Measurements from ENCODE around the gene SPAG16.

Gene SPAG16

GRCh38 chr2:213285404-213285803 lies 1.1 kb downstream of the SPAG16 start:
- Histone ChIP-seq H2BK15ac (ENCODE audit: low read depth, poor library complexity, severe bottlenecking) (no peak overlapping the region), H3K4me2 (ENCODE audit: low read length, poor library complexity, severe bottlenecking) (no peak overlapping the region), H2BK5ac (ENCODE audit: low read depth, low read length, poor library complexity, severe bottlenecking) (no peak overlapping the region), H2AFZ (ENCODE audit: low read depth, low read length) (no peak overlapping the region), H3K27ac (ENCODE audit: low read length, poor library complexity, severe bottlenecking) (no peak overlapping the region), H4K91ac (ENCODE audit: low read length) (no peak overlapping the region), H3K4me3 (ENCODE audit: insufficient read depth in 1 of 2, low read depth in 1 of 2, low read length in 2 of 2) (peak overlapping the region in 1 of 2 experiments; percentile 93), H2BK12ac (ENCODE audit: low read length in 2 of 2) (no peak overlapping the region), H3K23ac (ENCODE audit: low read length in 2 of 2) (no peak overlapping the region), H3K4ac (ENCODE audit: low read depth in 1 of 2, low read length in 2 of 2) (no peak overlapping the region), H3K9ac (ENCODE audit: low read length) (peak overlapping the region; percentile 91), H3K79me1 (replicated peaks; ENCODE audit: low read length, poor library complexity, severe bottlenecking) (peaks cover 10% of the 10 kb centered on the region), H3K18ac (ENCODE audit: low read depth in 1 of 2, low read length in 2 of 2) (no peak overlapping the region), H2BK120ac (ENCODE audit: low read depth, low read length) (no peak overlapping the region), H3K36me3 (ENCODE audit: control insufficient read depth in 1 of 2, insufficient read depth in 2 of 2, low read depth in 1 of 2, low read length in 2 of 2) (peaks cover 0 to 11% of the 10 kb centered on the region in 2 experiments), H3K27me3 (ENCODE audit: control insufficient read depth in 1 of 2, insufficient read depth in 1 of 2, low read length in 2 of 2) (no peaks in the 10 kb centered on the region), H3K4me1 (ENCODE audit: control insufficient read depth, insufficient read depth, low read depth, low read length) (no peaks in the 10 kb centered on the region), H3K9me3 (ENCODE audit: control insufficient read depth, low read length) (no peaks in the 10 kb centered on the region), H2AK5ac (ENCODE audit: low read length, severe bottlenecking) (no peak overlapping the region), H3K14ac (ENCODE audit: low read length in 2 of 2) (no peak overlapping the region), H4K8ac (ENCODE audit: low read length) (no peak overlapping the region)
- DNase-seq = no peak
- 92% methylated on average over 3 of the region's 5 CpGs for WGBS

- WGBS = no CpG with 5 or more reads among the region's 1 CpG
- no peaks in the 10 kb centered on the region for H3K4me1 ChIP-seq (ENCODE audit: control insufficient read depth, insufficient read depth, low read depth, low read length)
- H3K36me3 ChIP-seq (ENCODE audit: control insufficient read depth in 1 of 2, insufficient read depth in 2 of 2, low read depth in 1 of 2, low read length in 2 of 2) = peaks cover 0 to 19% of the 10 kb centered on the region in 2 experiments
- no peak overlapping the region for H3K4me2 ChIP-seq (ENCODE audit: low read length, poor library complexity, severe bottlenecking)
- H2BK12ac ChIP-seq (ENCODE audit: low read length in 2 of 2) = no peak overlapping the region
- H2AFZ ChIP-seq (ENCODE audit: low read depth, low read length) = no peak overlapping the region
- no peaks in the 10 kb centered on the region for H3K9me3 ChIP-seq (ENCODE audit: control insufficient read depth, low read length)
- H4K91ac ChIP-seq (ENCODE audit: low read length) = no peak overlapping the region
- no peak overlapping the region for H2BK5ac ChIP-seq (ENCODE audit: low read depth, low read length, poor library complexity, severe bottlenecking)
- no peak overlapping the region for H3K27ac ChIP-seq (ENCODE audit: low read length, poor library complexity, severe bottlenecking)
- no peak overlapping the region for H3K4me3 ChIP-seq (ENCODE audit: insufficient read depth in 1 of 2, low read depth in 1 of 2, low read length in 2 of 2)
- no peak overlapping the region for H3K4ac ChIP-seq (ENCODE audit: low read depth in 1 of 2, low read length in 2 of 2)
- H4K8ac ChIP-seq (ENCODE audit: low read length) = no peak overlapping the region
- no peak overlapping the region for H2BK15ac ChIP-seq (ENCODE audit: low read depth, poor library complexity, severe bottlenecking)
- no peak overlapping the region for H3K14ac ChIP-seq (ENCODE audit: low read length in 2 of 2)
- H3K9ac ChIP-seq (ENCODE audit: low read length) = peak overlapping the region; percentile 91
- no peak overlapping the region for H2AK5ac ChIP-seq (ENCODE audit: low read length, severe bottlenecking)
- H3K79me1 ChIP-seq (replicated peaks; ENCODE audit: low read length, poor library complexity, severe bottlenecking) = peaks cover 10% of the 10 kb centered on the region
- H3K27me3 ChIP-seq (ENCODE audit: control insufficient read depth in 1 of 2, insufficient read depth in 1 of 2, low read length in 2 of 2) = no peaks in the 10 kb centered on the region
- no peak overlapping the region for H2BK120ac ChIP-seq (ENCODE audit: low read depth, low read length)
- DNase-seq = no peak
- H3K23ac ChIP-seq (ENCODE audit: low read length in 2 of 2) = no peak overlapping the region
- H3K18ac ChIP-seq (ENCODE audit: low read depth in 1 of 2, low read length in 2 of 2) = no peak overlapping the region
These were observed 1.9 kb downstream of the SPAG16 start for GRCh38 chr2:213286161-213286560.

- Histone ChIP-seq H3K9me3 (ENCODE audit: control insufficient read depth, low read length) (no peaks in the 10 kb centered on the region), H3K79me1 (replicated peaks; ENCODE audit: low read length, poor library complexity, severe bottlenecking) (peaks cover 10% of the 10 kb centered on the region), H3K4me2 (ENCODE audit: low read length, poor library complexity, severe bottlenecking) (no peak overlapping the region), H3K23ac (ENCODE audit: low read length in 2 of 2) (no peak overlapping the region), H3K27ac (ENCODE audit: low read length, poor library complexity, severe bottlenecking) (no peak overlapping the region), H3K9ac (ENCODE audit: low read length) (no peak overlapping the region), H2AFZ (ENCODE audit: low read depth, low read length) (no peak overlapping the region), H2BK15ac (ENCODE audit: low read depth, poor library complexity, severe bottlenecking) (no peak overlapping the region), H2AK5ac (ENCODE audit: low read length, severe bottlenecking) (no peak overlapping the region), H3K36me3 (ENCODE audit: control insufficient read depth in 1 of 2, insufficient read depth in 2 of 2, low read depth in 1 of 2, low read length in 2 of 2) (peaks cover 0 to 27% of the 10 kb centered on the region in 2 experiments), H3K14ac (ENCODE audit: low read length in 2 of 2) (no peak overlapping the region), H3K4me1 (ENCODE audit: control insufficient read depth, insufficient read depth, low read depth, low read length) (no peaks in the 10 kb centered on the region), H4K91ac (ENCODE audit: low read length) (no peak overlapping the region), H3K4me3 (ENCODE audit: insufficient read depth in 1 of 2, low read depth in 1 of 2, low read length in 2 of 2) (no peak overlapping the region), H4K8ac (ENCODE audit: low read length) (no peak overlapping the region), H3K18ac (ENCODE audit: low read depth in 1 of 2, low read length in 2 of 2) (no peak overlapping the region), H3K27me3 (ENCODE audit: control insufficient read depth in 1 of 2, insufficient read depth in 1 of 2, low read length in 2 of 2) (no peaks in the 10 kb centered on the region), H2BK120ac (ENCODE audit: low read depth, low read length) (no peak overlapping the region), H2BK5ac (ENCODE audit: low read depth, low read length, poor library complexity, severe bottlenecking) (no peak overlapping the region), H2BK12ac (ENCODE audit: low read length in 2 of 2) (no peak overlapping the region), H3K4ac (ENCODE audit: low read depth in 1 of 2, low read length in 2 of 2) (no peak overlapping the region)
- no peak for DNase-seq
- 15% methylated on average over 1 of the region's 2 CpGs for WGBS
These were observed 4.8 kb downstream of the SPAG16 start for GRCh38 chr2:213288913-213289700.

- Histone ChIP-seq H2BK12ac (ENCODE audit: low read length in 2 of 2) (no peak overlapping the region), H3K79me1 (replicated peaks; ENCODE audit: low read length, poor library complexity, severe bottlenecking) (peaks cover 9% of the 10 kb centered on the region), H3K4me2 (ENCODE audit: low read length, poor library complexity, severe bottlenecking) (no peak overlapping the region), H3K4ac (ENCODE audit: low read depth in 1 of 2, low read length in 2 of 2) (no peak overlapping the region), H2AFZ (ENCODE audit: low read depth, low read length) (no peak overlapping the region), H3K23ac (ENCODE audit: low read length in 2 of 2) (no peak overlapping the region), H2BK15ac (ENCODE audit: low read depth, poor library complexity, severe bottlenecking) (no peak overlapping the region), H3K14ac (ENCODE audit: low read length in 2 of 2) (no peak overlapping the region), H3K18ac (ENCODE audit: low read depth in 1 of 2, low read length in 2 of 2) (no peak overlapping the region), H4K91ac (ENCODE audit: low read length) (no peak overlapping the region), H3K27me3 (ENCODE audit: control insufficient read depth in 1 of 2, insufficient read depth in 1 of 2, low read length in 2 of 2) (no peaks in the 10 kb centered on the region), H3K4me1 (ENCODE audit: control insufficient read depth, insufficient read depth, low read depth, low read length) (no peaks in the 10 kb centered on the region), H3K9me3 (ENCODE audit: control insufficient read depth, low read length) (no peaks in the 10 kb centered on the region), H3K4me3 (ENCODE audit: insufficient read depth in 1 of 2, low read depth in 1 of 2, low read length in 2 of 2) (no peak overlapping the region), H2BK5ac (ENCODE audit: low read depth, low read length, poor library complexity, severe bottlenecking) (no peak overlapping the region), H2AK5ac (ENCODE audit: low read length, severe bottlenecking) (no peak overlapping the region), H4K8ac (ENCODE audit: low read length) (no peak overlapping the region), H3K27ac (ENCODE audit: low read length, poor library complexity, severe bottlenecking) (no peak overlapping the region), H2BK120ac (ENCODE audit: low read depth, low read length) (no peak overlapping the region), H3K36me3 (ENCODE audit: control insufficient read depth in 1 of 2, insufficient read depth in 2 of 2, low read depth in 1 of 2, low read length in 2 of 2) (peaks cover 0 to 27% of the 10 kb centered on the region in 2 experiments), H3K9ac (ENCODE audit: low read length) (no peak overlapping the region)
- DNase-seq = no peak
- WGBS = 89% methylated on average over 3 of the region's 3 CpGs
These were observed 6.2 kb downstream of the SPAG16 start for GRCh38 chr2:213290501-213290900.

Data from mesenchymal stem cell (in vitro differentiated cells and primary cell).